RWPE2 (cell line): ENCODE measurements around the gene SCRG1.

Experiments used
- ATAC-seq: fragments of 200-7000 bp; cut with Tn5 transposase; 3 replicates; pipeline ENCODE4 v1.9.1; 2021; ENCODE audit warnings: low read depth
- DNase-seq: peaks from one replicate; pipeline ENCODE4 v3.0.0-alpha.2; 2020; ENCODE audit warnings: low spot score
- H3K27ac ChIP-seq: fragments of 450-650 bp; 2 replicates; pipeline ENCODE4 v1.5.1; 2017; ENCODE audit warnings: mild to moderate bottlenecking; ENCODE audit not compliant: poor library complexity, severe bottlenecking
- H3K27me3 ChIP-seq: fragments of 250-450 bp; sonication (Bioruptor Pico); 2 replicates; pipeline ENCODE4 v1.5.1; 2021; ENCODE audit warnings: mild to moderate bottlenecking, moderate library complexity; ENCODE audit not compliant: insufficient read depth, poor library complexity, severe bottlenecking
- H3K36me3 ChIP-seq: fragments of 250-450 bp; sonication (Bioruptor Pico); 2 replicates; pipeline ENCODE4 v1.5.1; 2020; ENCODE audit warnings: low read depth, mild to moderate bottlenecking, moderate library complexity
- H3K4me1 ChIP-seq: fragments of 250-450 bp; sonication (Bioruptor Pico); 2 replicates; pipeline ENCODE4 v1.5.1; 2021; ENCODE audit warnings: mild to moderate bottlenecking, moderate library complexity; ENCODE audit not compliant: insufficient read depth, poor library complexity, severe bottlenecking
- H3K4me3 ChIP-seq: fragments of 250-450 bp; sonication (Bioruptor Pico); 2 replicates; pipeline ENCODE4 v1.5.1; 2021; ENCODE audit warnings: mild to moderate bottlenecking, moderate library complexity; ENCODE audit not compliant: severe bottlenecking
- H3K9me3 ChIP-seq: fragments of 250-450 bp; sonication (Bioruptor Pico); 2 replicates; pipeline ENCODE4 v1.5.1; 2021; ENCODE audit warnings: mild to moderate bottlenecking, moderate library complexity; ENCODE audit not compliant: severe bottlenecking
- CTCF ChIP-seq: fragments of 450-650 bp; IDR thresholded peaks from one replicate; pipeline ENCODE4 v1.5.1; 2017; ENCODE audit warnings: mild to moderate bottlenecking, moderate library complexity; ENCODE audit not compliant: poor library complexity, severe bottlenecking

The SCRG1 gene

DNA sequence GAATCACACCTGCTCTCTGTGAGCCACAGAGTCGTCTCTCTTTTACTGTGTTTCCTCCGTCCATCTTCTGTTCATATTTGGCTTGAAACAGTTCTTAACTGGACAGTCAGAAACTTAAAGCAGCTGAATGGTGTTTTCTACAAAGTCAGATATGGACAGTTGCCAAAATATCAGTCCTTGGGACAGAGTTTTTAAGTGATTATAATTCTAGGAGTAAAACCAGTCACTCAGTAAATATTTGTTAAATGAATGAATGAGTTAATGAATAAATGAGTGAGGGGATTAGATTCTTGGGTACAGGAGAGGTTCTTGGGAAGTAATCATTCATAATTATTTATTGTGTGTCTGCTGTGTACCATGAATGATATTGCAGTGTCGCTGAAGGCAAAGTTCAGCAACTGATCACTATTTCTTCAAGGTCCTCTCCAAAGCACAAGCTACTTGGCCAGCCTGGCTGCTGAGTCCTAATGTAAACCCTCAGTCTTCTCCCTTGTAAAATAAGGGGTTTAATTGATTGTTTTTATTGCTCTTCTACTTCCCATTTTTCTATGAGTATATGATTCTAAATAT lies 5.5 kb upstream of the SCRG1 start:
- no peaks in the 10 kb centered on the region for H3K9me3 ChIP-seq
- no peaks in the 10 kb centered on the region for H3K4me1 ChIP-seq
- TF ChIP-seq CTCF = no peak
- no peaks in the 10 kb centered on the region for H3K27me3 ChIP-seq
- H3K4me3 ChIP-seq = no peak overlapping the region
- H3K36me3 ChIP-seq = no peaks in the 10 kb centered on the region
- DNase-seq (no peak), ATAC-seq (no peak)
- H3K27ac ChIP-seq = no peak overlapping the region

GRCh38 chr4:173403051-173403450 lies 4.1 kb upstream of the SCRG1 start:
- ATAC-seq = peak; percentile 67; the same call in 2 of the 3 replicates
- no peaks in the 10 kb centered on the region for H3K27me3 ChIP-seq

GRCh38 chr4:173401063-173401462 lies 2.1 kb upstream of the SCRG1 start:
- Histone ChIP-seq H3K27me3 (no peaks in the 10 kb centered on the region), H3K9me3 (no peaks in the 10 kb centered on the region), H3K27ac (no peak overlapping the region), H3K36me3 (no peaks in the 10 kb centered on the region), H3K4me3 (no peak overlapping the region), H3K4me1 (no peaks in the 10 kb centered on the region)
- TF ChIP-seq CTCF = no peak
- ATAC-seq = no peak
- no peak for DNase-seq

More at GRCh38 chr4:173403051-173403450, 4.1 kb upstream of the SCRG1 start:
- DNase-seq = no peak
- H3K4me1 ChIP-seq = no peaks in the 10 kb centered on the region
- no peak for TF ChIP-seq CTCF
- no peaks in the 10 kb centered on the region for H3K36me3 ChIP-seq
- H3K27ac ChIP-seq = no peak overlapping the region
- H3K4me3 ChIP-seq = no peak overlapping the region
- H3K9me3 ChIP-seq = no peaks in the 10 kb centered on the region

DNA sequence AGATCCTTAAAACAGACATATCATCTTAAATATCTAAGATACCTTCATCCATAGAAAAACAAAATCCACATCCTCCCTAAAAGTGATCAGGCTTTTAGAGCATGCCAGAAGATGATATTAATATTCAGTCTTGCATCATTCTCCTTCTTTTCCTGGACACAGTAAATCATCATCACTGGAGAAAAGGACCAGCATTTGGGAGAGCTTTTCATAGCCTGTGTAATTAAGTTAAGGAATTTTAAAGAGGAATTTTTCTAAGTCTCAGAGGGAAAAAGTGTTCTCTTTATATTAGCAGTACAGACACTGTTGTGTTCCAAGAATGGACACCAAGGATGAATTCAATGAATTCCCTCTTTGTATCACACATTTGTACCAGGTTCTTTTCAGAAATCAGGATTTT lies 696 bp downstream of the SCRG1 start:
- no peak overlapping the region for H3K27ac ChIP-seq
- no peaks in the 10 kb centered on the region for H3K36me3 ChIP-seq
- no peaks in the 10 kb centered on the region for H3K9me3 ChIP-seq
- no peak for ATAC-seq
- TF ChIP-seq CTCF = no peak
- H3K4me3 ChIP-seq = no peak overlapping the region
- H3K4me1 ChIP-seq = no peaks in the 10 kb centered on the region
- H3K27me3 ChIP-seq = no peaks in the 10 kb centered on the region
- DNase-seq = no peak

GRCh38 chr4:173397604-173398003 lies 1.3 kb downstream of the SCRG1 start:
- H3K27me3 ChIP-seq = no peaks in the 10 kb centered on the region
- H3K9me3 ChIP-seq = no peaks in the 10 kb centered on the region
- no peak for DNase-seq
- H3K4me3 ChIP-seq = no peak overlapping the region
- H3K27ac ChIP-seq = no peak overlapping the region
- no peak for ATAC-seq
- TF ChIP-seq CTCF = no peak
- no peaks in the 10 kb centered on the region for H3K4me1 ChIP-seq
- H3K36me3 ChIP-seq = no peaks in the 10 kb centered on the region
